Measurements from ENCODE around the gene BAHCC1. TPM values are rescaled to one million over a fixed set of nuclear protein-coding genes. Genes with fewer than 3 reads are reported as not detected.
A peak's percentile ranks its signal among the peaks of the same experiment; 100 is the strongest.

Gene BAHCC1
- total and polyA plus RNA-seq, 11 donors: 6.0 to 19.6 (median 8.9) TPM

GRCh38 chr17:81417049-81417878 is 22.0 kb downstream of the BAHCC1 start:
- Histone ChIP-seq H3K4me1 (peaks cover 28 to 70% (median 60%) of the 10 kb centered on the region in 12 donors), H3K36me3 (no peaks in the 10 kb centered on the region), H3K9me3 (no peaks in the 10 kb centered on the region), H3K27ac (peak overlapping the region in 11 of 12 donors; percentile 39 to 97 (median 72)), H3K4me3 (no peak overlapping the region), H3K27me3 (no peaks in the 10 kb centered on the region)
- 70 to 79% (median 74%) methylated on average over 33 to 38 of the region's 38 CpGs for WGBS, 4 donors
- ATAC-seq (no peak), DNase-seq (no peak)
- intact Hi-C loops (cut with DNase I): no loop called here
- no peak for TF ChIP-seq CTCF (IDR thresholded peaks at IDR 0.05)
- no peak for TF ChIP-seq POLR2A (IDR thresholded peaks at IDR 0.05)

- H3K9me3 ChIP-seq: no peaks in the 10 kb centered on the region
- intact Hi-C loops (cut with DNase I): loop anchor here in 1 of 10 donors (2.0 kb wide), 1 partner anchor 13 kb away; no protein-coding TSS in a partner anchor
- no peak for ATAC-seq
- no peaks in the 10 kb centered on the region for H3K36me3 ChIP-seq
- TF ChIP-seq CTCF (IDR thresholded peaks at IDR 0.05) (no peak), POLR2A (IDR thresholded peaks at IDR 0.05) (no peak)
- H3K27me3 ChIP-seq: no peaks in the 10 kb centered on the region
- peak overlapping the region in 1 of 12 donors; percentile 6 for H3K4me3 ChIP-seq
- H3K27ac ChIP-seq: peak overlapping the region in 11 of 12 donors; percentile 39 to 97 (median 72)
- H3K4me1 ChIP-seq: peaks cover 26 to 70% (median 60%) of the 10 kb centered on the region in 12 donors
- WGBS, 4 donors: 67 to 78% (median 76%) methylated on average over 15 to 23 of the region's 23 CpGs
- no peak for DNase-seq
Observed at GRCh38 chr17:81417879-81418709, 22.8 kb downstream of the BAHCC1 start.

GRCh38 chr17:81418710-81419318 is 23.6 kb downstream of the BAHCC1 start:
- Histone ChIP-seq H3K27me3 (no peaks in the 10 kb centered on the region), H3K9me3 (no peaks in the 10 kb centered on the region), H3K36me3 (no peaks in the 10 kb centered on the region), H3K4me1 (peaks cover 31 to 72% (median 64%) of the 10 kb centered on the region in 12 donors), H3K4me3 (peak overlapping the region in 5 of 12 donors; percentile 37 to 45 (median 40)), H3K27ac (peak overlapping the region in 11 of 12 donors; percentile 81 to 97 (median 92))
- intact Hi-C loops (cut with DNase I): loop anchor here in 2 of 10 donors (1.0 to 2.0 kb wide), 2 partner anchors 14 to 17 kb away; no protein-coding TSS in a partner anchor
- DNase-seq (no peak), ATAC-seq (no peak)
- 52 to 61% (median 56%) methylated on average over 9 to 14 of the region's 14 CpGs for WGBS, 4 donors
- TF ChIP-seq POLR2A (IDR thresholded peaks at IDR 0.05): no peak
- TF ChIP-seq CTCF (IDR thresholded peaks at IDR 0.05): no peak
